Measurements from ENCODE around the gene ZNF641.

Gene ZNF641

GRCh38 chr12:48358937-48359513 is 8.3 kb upstream of the ZNF641 start:
- Histone ChIP-seq H3K4me1 (ENCODE audit: control insufficient read depth, insufficient read depth, low read length) (no peaks in the 10 kb centered on the region), H3K4me3 (ENCODE audit: low read length in 2 of 2) (no peak overlapping the region), H3K9me3 (ENCODE audit: control insufficient read depth in 2 of 2, low read length in 2 of 2) (no peaks in the 10 kb centered on the region), H3K9ac (ENCODE audit: low read length in 2 of 2) (no peak overlapping the region), H3K27me3 (ENCODE audit: control insufficient read depth in 1 of 2, insufficient read depth in 2 of 2, low read length in 2 of 2) (no peaks in the 10 kb centered on the region), H3K27ac (ENCODE audit: low read length) (no peak overlapping the region), H3K36me3 (ENCODE audit: control insufficient read depth in 2 of 2, insufficient read depth in 2 of 2, low read length in 2 of 2) (peaks cover 0 to 7% of the 10 kb centered on the region in 2 donors)

- Histone ChIP-seq H3K4me3 (ENCODE audit: low read length in 2 of 2) (no peak overlapping the region), H3K27ac (ENCODE audit: low read length) (no peak overlapping the region), H3K9me3 (ENCODE audit: control insufficient read depth in 2 of 2, low read length in 2 of 2) (no peaks in the 10 kb centered on the region), H3K27me3 (ENCODE audit: control insufficient read depth in 1 of 2, insufficient read depth in 2 of 2, low read length in 2 of 2) (no peaks in the 10 kb centered on the region), H3K36me3 (ENCODE audit: control insufficient read depth in 2 of 2, insufficient read depth in 2 of 2, low read length in 2 of 2) (peaks cover 0 to 7% of the 10 kb centered on the region in 2 donors), H3K9ac (ENCODE audit: low read length in 2 of 2) (no peak overlapping the region), H3K4me1 (ENCODE audit: control insufficient read depth, insufficient read depth, low read length) (peaks cover 4% of the 10 kb centered on the region)
Observed at GRCh38 chr12:48356041-48356768, 5.5 kb upstream of the ZNF641 start.

- H3K9ac ChIP-seq (ENCODE audit: low read length in 2 of 2) = no peak overlapping the region
- no peaks in the 10 kb centered on the region for H3K9me3 ChIP-seq (ENCODE audit: control insufficient read depth in 2 of 2, low read length in 2 of 2)
- H3K36me3 ChIP-seq (ENCODE audit: control insufficient read depth in 2 of 2, insufficient read depth in 2 of 2, low read length in 2 of 2) = peaks cover 6 to 8% of the 10 kb centered on the region in 2 donors
- no peaks in the 10 kb centered on the region for H3K27me3 ChIP-seq (ENCODE audit: control insufficient read depth in 1 of 2, insufficient read depth in 2 of 2, low read length in 2 of 2)
- H3K4me1 ChIP-seq (ENCODE audit: control insufficient read depth, insufficient read depth, low read length) = peaks cover 12% of the 10 kb centered on the region
- H3K27ac ChIP-seq (ENCODE audit: low read length) = no peak overlapping the region
- H3K4me3 ChIP-seq (ENCODE audit: low read length in 2 of 2) = no peak overlapping the region
Observed at GRCh38 chr12:48352157-48352760, 1.5 kb upstream of the ZNF641 start.

- H3K36me3 ChIP-seq (ENCODE audit: control insufficient read depth in 2 of 2, insufficient read depth in 2 of 2, low read length in 2 of 2) = peaks cover 11 to 16% of the 10 kb centered on the region in 2 donors
- H3K4me3 ChIP-seq (ENCODE audit: low read length in 2 of 2) = peak overlapping the region; percentile 86 to 89
- H3K4me1 ChIP-seq (ENCODE audit: control insufficient read depth, insufficient read depth, low read length) = peaks cover 12% of the 10 kb centered on the region
- H3K9me3 ChIP-seq (ENCODE audit: control insufficient read depth in 2 of 2, low read length in 2 of 2) = no peaks in the 10 kb centered on the region
- peak overlapping the region; percentile 92 to 93 for H3K9ac ChIP-seq (ENCODE audit: low read length in 2 of 2)
- H3K27me3 ChIP-seq (ENCODE audit: control insufficient read depth in 1 of 2, insufficient read depth in 2 of 2, low read length in 2 of 2) = no peaks in the 10 kb centered on the region
- peak overlapping the region; percentile 87 for H3K27ac ChIP-seq (ENCODE audit: low read length)
Observed at GRCh38 chr12:48351022-48351708, 446 bp upstream of the ZNF641 start.

- peak overlapping the region in 1 of 2 donors; percentile 84 for H3K9ac ChIP-seq (ENCODE audit: low read length in 2 of 2)
- H3K4me3 ChIP-seq (ENCODE audit: low read length in 2 of 2) = peak overlapping the region; percentile 86 to 90
- H3K27ac ChIP-seq (ENCODE audit: low read length) = peak overlapping the region; percentile 91
Observed at GRCh38 chr12:48349471-48349870, 1.2 kb downstream of the ZNF641 start.

GRCh38 chr12:48342980-48343379 is 7.7 kb downstream of the ZNF641 start:
- H3K36me3 ChIP-seq (ENCODE audit: control insufficient read depth in 2 of 2, insufficient read depth in 2 of 2, low read length in 2 of 2) = peaks cover 41 to 46% of the 10 kb centered on the region in 2 donors
- no peaks in the 10 kb centered on the region for H3K9me3 ChIP-seq (ENCODE audit: control insufficient read depth in 2 of 2, low read length in 2 of 2)
- no peak overlapping the region for H3K4me3 ChIP-seq (ENCODE audit: low read length in 2 of 2)
- no peaks in the 10 kb centered on the region for H3K27me3 ChIP-seq (ENCODE audit: control insufficient read depth in 1 of 2, insufficient read depth in 2 of 2, low read length in 2 of 2)
- H3K9ac ChIP-seq (ENCODE audit: low read length in 2 of 2) = no peak overlapping the region
- H3K4me1 ChIP-seq (ENCODE audit: control insufficient read depth, insufficient read depth, low read length) = no peaks in the 10 kb centered on the region
- H3K27ac ChIP-seq (ENCODE audit: low read length) = no peak overlapping the region

More at GRCh38 chr12:48349471-48349870, 1.2 kb downstream of the ZNF641 start:
- no peaks in the 10 kb centered on the region for H3K27me3 ChIP-seq (ENCODE audit: control insufficient read depth in 1 of 2, insufficient read depth in 2 of 2, low read length in 2 of 2)
- H3K36me3 ChIP-seq (ENCODE audit: control insufficient read depth in 2 of 2, insufficient read depth in 2 of 2, low read length in 2 of 2) = peaks cover 21 to 25% of the 10 kb centered on the region in 2 donors
- peaks cover 12% of the 10 kb centered on the region for H3K4me1 ChIP-seq (ENCODE audit: control insufficient read depth, insufficient read depth, low read length)
- no peaks in the 10 kb centered on the region for H3K9me3 ChIP-seq (ENCODE audit: control insufficient read depth in 2 of 2, low read length in 2 of 2)

- Histone ChIP-seq H3K4me3 (ENCODE audit: low read length in 2 of 2) (no peak overlapping the region), H3K36me3 (ENCODE audit: control insufficient read depth in 2 of 2, insufficient read depth in 2 of 2, low read length in 2 of 2) (peaks cover 28 to 31% of the 10 kb centered on the region in 2 donors), H3K27me3 (ENCODE audit: control insufficient read depth in 1 of 2, insufficient read depth in 2 of 2, low read length in 2 of 2) (no peaks in the 10 kb centered on the region), H3K4me1 (ENCODE audit: control insufficient read depth, insufficient read depth, low read length) (no peaks in the 10 kb centered on the region), H3K27ac (ENCODE audit: low read length) (no peak overlapping the region), H3K9ac (ENCODE audit: low read length in 2 of 2) (no peak overlapping the region), H3K9me3 (ENCODE audit: control insufficient read depth in 2 of 2, low read length in 2 of 2) (no peaks in the 10 kb centered on the region)
Observed at GRCh38 chr12:48340943-48341342, 9.8 kb downstream of the ZNF641 start.

- Histone ChIP-seq H3K4me1 (ENCODE audit: control insufficient read depth, insufficient read depth, low read length) (no peaks in the 10 kb centered on the region), H3K9ac (ENCODE audit: low read length in 2 of 2) (no peak overlapping the region), H3K36me3 (ENCODE audit: control insufficient read depth in 2 of 2, insufficient read depth in 2 of 2, low read length in 2 of 2) (peaks cover 21 to 22% of the 10 kb centered on the region in 2 donors), H3K27me3 (ENCODE audit: control insufficient read depth in 1 of 2, insufficient read depth in 2 of 2, low read length in 2 of 2) (no peaks in the 10 kb centered on the region), H3K27ac (ENCODE audit: low read length) (no peak overlapping the region), H3K4me3 (ENCODE audit: low read length in 2 of 2) (no peak overlapping the region), H3K9me3 (ENCODE audit: control insufficient read depth in 2 of 2, low read length in 2 of 2) (no peaks in the 10 kb centered on the region)
Observed at GRCh38 chr12:48339442-48340117, 11.1 kb downstream of the ZNF641 start.

- Histone ChIP-seq H3K4me1 (ENCODE audit: control insufficient read depth, insufficient read depth, low read length) (no peaks in the 10 kb centered on the region), H3K4me3 (ENCODE audit: low read length in 2 of 2) (no peak overlapping the region), H3K27ac (ENCODE audit: low read length) (no peak overlapping the region), H3K27me3 (ENCODE audit: control insufficient read depth in 1 of 2, insufficient read depth in 2 of 2, low read length in 2 of 2) (no peaks in the 10 kb centered on the region), H3K36me3 (ENCODE audit: control insufficient read depth in 2 of 2, insufficient read depth in 2 of 2, low read length in 2 of 2) (no peaks in the 10 kb centered on the region), H3K9me3 (ENCODE audit: control insufficient read depth in 2 of 2, low read length in 2 of 2) (no peaks in the 10 kb centered on the region), H3K9ac (ENCODE audit: low read length in 2 of 2) (no peak overlapping the region)
Observed at GRCh38 chr12:48336564-48336963, 14.2 kb downstream of the ZNF641 start.

GRCh38 chr12:48336061-48336460 is 14.7 kb downstream of the ZNF641 start:
- H3K36me3 ChIP-seq (ENCODE audit: control insufficient read depth in 2 of 2, insufficient read depth in 2 of 2, low read length in 2 of 2) = no peaks in the 10 kb centered on the region
- H3K4me3 ChIP-seq (ENCODE audit: low read length in 2 of 2) = no peak overlapping the region
- H3K9me3 ChIP-seq (ENCODE audit: control insufficient read depth in 2 of 2, low read length in 2 of 2) = no peaks in the 10 kb centered on the region
- no peaks in the 10 kb centered on the region for H3K4me1 ChIP-seq (ENCODE audit: control insufficient read depth, insufficient read depth, low read length)
- H3K27ac ChIP-seq (ENCODE audit: low read length) = no peak overlapping the region
- no peaks in the 10 kb centered on the region for H3K27me3 ChIP-seq (ENCODE audit: control insufficient read depth in 1 of 2, insufficient read depth in 2 of 2, low read length in 2 of 2)
- H3K9ac ChIP-seq (ENCODE audit: low read length in 2 of 2) = no peak overlapping the region

All from stomach smooth muscle (tissue), 2 donors.